Activated CD4-positive, alpha-beta T cell treated with anti-CD3 and anti-CD28 coated beads for 36 hours (primary cell): Measurements from ENCODE around the gene C1orf122. TPM values are rescaled to one million over a fixed set of nuclear protein-coding genes. Genes with fewer than 3 reads are reported as not detected.
"Not testable (repeated sequence)": the region's sequence is repeated elsewhere in the genome, so short reads cannot be mapped to it uniquely, and the experiment has no call there.

Source experiments
- ATAC-seq: fragments of 200-7000 bp; cut with Tn5 transposase; one replicate; pipeline ENCODE4 v1.10.0; 2021; ENCODE audit warnings: mild to moderate bottlenecking, moderate library complexity
- CTCF ChIA-PET: fragments of 350-600 bp; sonication (Branson Sonifier 250); formaldehyde crosslinking; loops from one replicate; lab custom pipeline; 2021; ENCODE audit warnings: antibody characterized with exemption; lab: Charles Lee
- POLR2A ChIA-PET: fragments of 350-600 bp; sonication (Branson Sonifier 250); formaldehyde crosslinking; loops from one replicate; lab custom pipeline; 2021; ENCODE audit warnings: antibody characterized with exemption, inconsistent platforms; lab: Charles Lee
- DNase-seq: peaks from one replicate; pipeline ENCODE4 v3.0.0-alpha.2; 2020
- H3K27ac Mint-ChIP-seq: one replicate; pipeline ENCODE4 v1.8.0; 2021; ENCODE audit warnings: mixed read lengths
- H3K27me3 Mint-ChIP-seq: one replicate; pipeline ENCODE4 v1.8.0; 2021; ENCODE audit warnings: mixed read lengths
- H3K36me3 Mint-ChIP-seq: one replicate; pipeline ENCODE4 v1.8.0; 2021; ENCODE audit warnings: low read depth, mixed read lengths
- H3K4me1 Mint-ChIP-seq: one replicate; pipeline ENCODE4 v1.8.0; 2021; ENCODE audit warnings: mixed read lengths
- H3K4me3 Mint-ChIP-seq: one replicate; pipeline ENCODE4 v1.8.0; 2021; ENCODE audit warnings: mild to moderate bottlenecking, moderate library complexity, mixed read lengths
- H3K9me3 Mint-ChIP-seq: one replicate; pipeline ENCODE4 v1.8.0; 2021; ENCODE audit warnings: low read depth, mixed read lengths
- intact Hi-C, 2 experiments: fragments of 100-400 bp; cut with DNase I in 1 of 2; cut with micrococcal nuclease in 1 of 2; formaldehyde crosslinking; loops; one replicate each; pipeline versions ENCODE4 v1.14.2 to v1.15.1; 2022 to 2024; cut with DNase I, micrococcal nuclease
- total RNA-seq, 2 experiments: library from RNA; stranded (reverse); gene quantifications; one replicate each; pipeline ENCODE4 v1.2.3, GENCODE V29; 2021

Gene C1orf122
- 10 to 100 TPM; 10.8 to 17.9 TPM for total RNA-seq

DNA sequence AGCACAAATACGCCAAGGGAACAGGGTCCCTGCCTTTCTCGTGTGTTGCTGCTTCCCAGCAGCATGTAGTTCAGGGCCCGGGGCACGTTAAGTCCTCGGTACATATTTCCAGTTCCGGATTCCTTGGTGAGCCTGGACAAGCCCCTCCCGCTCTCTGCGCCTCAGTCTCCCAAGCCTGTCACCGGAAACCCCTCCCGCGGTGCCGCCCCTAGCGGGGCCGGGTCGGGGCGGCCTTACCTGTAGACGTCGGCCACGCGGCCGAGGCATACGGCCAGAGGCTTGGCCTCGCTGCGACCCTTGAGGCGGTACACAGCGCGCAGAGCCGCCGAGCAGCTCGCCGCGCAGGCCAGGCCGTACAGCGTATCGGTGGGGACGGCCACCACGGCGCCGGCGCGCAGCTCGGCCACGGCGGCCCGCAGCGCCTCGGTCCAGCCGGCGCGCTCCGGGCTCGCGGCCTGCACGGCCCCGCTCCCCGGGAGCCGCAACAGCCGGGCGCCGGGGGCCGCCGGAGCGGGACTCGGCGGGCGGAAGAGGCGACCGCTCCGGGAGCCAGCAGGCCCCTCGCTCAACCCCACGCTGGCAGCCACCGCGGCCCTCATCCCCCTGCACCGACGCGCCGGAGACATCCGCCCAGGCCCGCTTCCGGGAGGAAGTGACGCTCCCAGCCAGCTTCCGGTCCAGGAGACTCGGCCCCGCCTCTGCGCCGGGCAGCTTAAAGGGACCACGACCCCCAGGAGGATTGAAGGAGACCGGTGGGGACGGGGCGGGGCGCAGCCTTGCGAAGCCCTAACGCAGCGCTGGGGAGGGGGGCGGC lies at the start of gene C1orf122, which contains the start of gene YRDC:
Gene C1orf122, plus strand, starts transcription at position 236 of the 814 bp plus-strand sequence. CDS start 615 bp downstream, outside the sequence.
Gene YRDC, minus strand, starts transcription at position 654 of the 814 bp plus-strand sequence. Its CDS starts 28 bp downstream, at position 626.
- POLR2A ChIA-PET, result interaction anchor here (0.6 to 2.2 kb wide), 7 partner anchors 9 to 254 kb away, joined by 3 to 10 read pairs (median 4); partner anchors contain the start of genes CDCA8, MTF1 and SNIP1
- peak within 1 kb of the TSS; percentile 90 for H3K4me3 Mint-ChIP-seq

DNA sequence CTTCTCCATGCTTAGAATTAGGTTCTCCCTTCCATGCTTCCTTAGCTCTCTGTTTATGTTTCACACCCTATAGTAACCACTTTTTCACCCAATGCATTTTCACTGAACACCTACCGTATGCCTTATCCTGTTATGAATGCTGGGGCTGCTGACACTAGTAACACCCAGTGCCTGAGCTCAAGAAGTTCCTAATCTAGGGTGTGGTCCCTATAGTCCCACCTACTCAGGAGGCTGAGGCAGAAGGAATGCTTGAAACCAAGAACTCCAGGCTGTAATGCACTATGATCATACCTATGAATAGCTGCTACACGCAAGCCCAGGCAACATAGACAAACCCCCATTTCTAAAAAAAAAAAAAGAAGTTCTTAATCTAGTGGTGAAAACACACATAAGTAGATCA lies 48.1 kb upstream of the C1orf122 start:
- ChIA-PET POLR2A (no interaction called here), CTCF (no interaction called here)
- ATAC-seq (no peak), DNase-seq (no peak)
- Mint-ChIP-seq H3K27ac (no peak overlapping the region), H3K27me3 (peaks cover 38% of the 10 kb centered on the region), H3K9me3 (no peaks in the 10 kb centered on the region), H3K4me1 (peaks cover 12% of the 10 kb centered on the region), H3K36me3 (no peaks in the 10 kb centered on the region), H3K4me3 (no peak overlapping the region)
- intact Hi-C loops, result loop anchor here (5.0 kb wide), 4 partner anchors 33 to 268 kb away; partner anchors contain the start of genes CDCA8 (in 1 of the 2) and MANEAL (in 1 of the 2)

More for the DNA sequence above, at the start of gene C1orf122, which contains the start of gene YRDC:
- Mint-ChIP-seq H3K4me1 (peaks cover 34% of the 10 kb centered on the region), H3K27ac (peak within 1 kb of the TSS; percentile 93), H3K27me3 (no peaks in the 10 kb centered on the region), H3K36me3 (peaks cover 51% of the 10 kb centered on the region), H3K9me3 (no peaks in the 10 kb centered on the region)
- CTCF ChIA-PET, result interaction anchor here (0.5 to 3.3 kb wide), 8 partner anchors 10 to 266 kb away, joined by 3 to 25 read pairs (median 3); partner anchors contain the start of genes CDCA8, MTF1 and SF3A3
- intact Hi-C loops, result loop anchor here (1.0 kb wide), 11 partner anchors 52 to 333 kb away; partner anchors contain the start of genes CDCA8 (in 1 of the 2), GNL2 (in 1 of the 2), INPP5B (in 1 of the 2) and MTF1 (in 1 of the 2)
- ATAC-seq, result peak; percentile 92
- peak; percentile 95 for DNase-seq

DNA sequence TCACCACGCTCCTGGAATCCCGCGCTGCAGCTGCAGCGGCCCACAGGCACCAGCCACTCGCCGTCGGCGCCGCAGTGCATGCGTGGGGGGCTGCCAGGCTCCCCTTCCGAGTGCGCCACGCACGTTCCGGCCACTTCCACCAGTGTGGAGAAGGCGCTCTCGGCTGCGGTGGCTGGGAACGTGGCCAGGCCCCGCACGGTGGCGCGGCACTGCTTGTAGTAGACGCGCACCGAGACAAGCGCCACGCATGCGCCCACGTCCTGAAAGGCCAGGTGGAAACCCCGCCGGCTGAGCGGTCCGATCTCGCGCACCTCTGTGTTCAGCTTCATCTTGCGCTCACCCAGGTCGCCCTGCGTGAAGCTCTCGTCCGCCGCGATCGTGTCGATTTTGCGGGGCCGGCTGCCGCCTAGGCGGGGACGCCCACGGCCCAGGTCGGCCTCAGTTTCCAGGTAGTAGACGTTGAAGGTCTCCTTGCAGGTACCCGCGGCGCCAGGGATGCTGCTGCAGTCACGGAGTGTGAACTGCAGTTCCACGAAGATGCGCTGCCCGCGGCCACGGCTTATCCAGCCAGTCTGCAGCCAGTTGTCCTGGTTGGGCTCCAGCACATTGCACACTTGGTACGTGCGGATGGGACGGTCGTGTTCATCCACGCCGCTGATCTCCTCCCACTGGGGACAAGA lies 46.0 kb upstream of the C1orf122 start:
- CTCF ChIA-PET, result no interaction called here
- ATAC-seq (no peak), DNase-seq (no peak)
- intact Hi-C loops, result no loop called here
- peaks cover 18% of the 10 kb centered on the region for H3K4me1 Mint-ChIP-seq
- H3K4me3 Mint-ChIP-seq, result no peak overlapping the region
- peaks cover 44% of the 10 kb centered on the region for H3K27me3 Mint-ChIP-seq
- no peaks in the 10 kb centered on the region for H3K9me3 Mint-ChIP-seq
- POLR2A ChIA-PET, result no interaction called here
- H3K36me3 Mint-ChIP-seq, result no peaks in the 10 kb centered on the region
- H3K27ac Mint-ChIP-seq, result no peak overlapping the region

DNA sequence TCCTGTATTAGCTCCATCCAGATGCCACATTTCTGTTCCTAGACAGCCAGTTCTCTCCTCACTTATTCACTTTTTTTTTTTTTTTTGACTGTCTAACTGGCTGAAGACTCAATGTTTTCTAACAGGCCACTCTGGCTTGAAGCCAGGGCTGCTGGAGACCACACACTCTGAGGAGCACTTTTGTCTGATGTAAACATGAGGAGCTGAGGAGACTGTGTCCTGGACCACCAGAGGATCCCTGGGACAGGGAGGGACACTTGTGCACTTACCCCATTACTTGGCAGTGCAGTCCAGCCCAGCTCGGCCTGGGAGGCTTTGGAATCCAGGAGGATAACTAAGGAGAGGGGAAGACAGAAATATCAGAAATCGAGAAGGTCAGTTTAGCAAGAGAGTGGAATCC lies 45.1 kb upstream of the C1orf122 start:
- no peak for DNase-seq
- no peak overlapping the region for H3K27ac Mint-ChIP-seq
- ATAC-seq, result no peak
- H3K4me1 Mint-ChIP-seq, result peaks cover 18% of the 10 kb centered on the region
- no peak overlapping the region for H3K4me3 Mint-ChIP-seq
- ChIA-PET CTCF (interaction anchor here (0.8 kb wide), 1 partner anchor 27 kb away, joined by 3 read pairs; no protein-coding TSS in a partner anchor), POLR2A (interaction anchor here (0.6 to 0.7 kb wide), 2 partner anchors 13 to 20 kb away, joined by 3 to 5 read pairs; no protein-coding TSS in a partner anchor)
- H3K36me3 Mint-ChIP-seq, result no peaks in the 10 kb centered on the region
- intact Hi-C loops, result no loop called here
- no peaks in the 10 kb centered on the region for H3K9me3 Mint-ChIP-seq
- peaks cover 48% of the 10 kb centered on the region for H3K27me3 Mint-ChIP-seq

DNA sequence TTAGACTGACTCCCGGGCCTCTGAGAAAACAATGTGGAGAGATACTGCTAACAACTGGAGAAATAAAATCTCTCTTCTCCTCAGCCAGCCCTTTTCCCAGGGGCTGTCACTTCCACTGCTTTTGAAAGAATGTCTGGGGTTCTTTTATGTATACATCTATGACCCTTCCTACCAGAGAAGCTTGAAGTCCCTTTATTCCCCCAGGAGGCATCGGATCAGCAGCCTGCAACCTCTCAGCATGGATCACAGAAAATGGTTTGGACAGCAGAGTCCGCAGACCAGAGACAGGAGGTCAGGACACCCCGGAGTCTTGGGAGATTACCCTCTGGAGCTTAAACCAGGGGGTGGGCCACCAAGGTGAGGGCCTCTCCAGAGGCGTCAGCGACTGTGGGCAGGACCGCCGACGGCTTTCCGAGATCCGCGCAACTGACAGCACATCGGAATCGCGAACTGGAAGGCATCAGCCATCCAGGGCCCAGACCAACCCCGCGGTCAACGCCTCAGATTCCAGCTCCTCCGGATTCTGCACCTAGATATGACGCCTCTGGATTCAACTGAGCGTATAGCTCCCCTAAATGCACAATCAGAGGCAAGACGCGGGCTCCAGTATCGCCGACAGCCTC lies 43.7 kb upstream of the C1orf122 start:
- Mint-ChIP-seq H3K27me3 (peaks cover 57% of the 10 kb centered on the region), H3K27ac (no peak overlapping the region), H3K36me3 (no peaks in the 10 kb centered on the region), H3K4me3 (no peak overlapping the region), H3K4me1 (peaks cover 18% of the 10 kb centered on the region), H3K9me3 (no peaks in the 10 kb centered on the region)
- POLR2A ChIA-PET, result no interaction called here
- intact Hi-C loops, result no loop called here
- ATAC-seq (no peak), DNase-seq (no peak)
- CTCF ChIA-PET, result interaction anchor here (0.8 kb wide), 1 partner anchor 82 kb away, joined by 3 read pairs; no protein-coding TSS in a partner anchor

DNA sequence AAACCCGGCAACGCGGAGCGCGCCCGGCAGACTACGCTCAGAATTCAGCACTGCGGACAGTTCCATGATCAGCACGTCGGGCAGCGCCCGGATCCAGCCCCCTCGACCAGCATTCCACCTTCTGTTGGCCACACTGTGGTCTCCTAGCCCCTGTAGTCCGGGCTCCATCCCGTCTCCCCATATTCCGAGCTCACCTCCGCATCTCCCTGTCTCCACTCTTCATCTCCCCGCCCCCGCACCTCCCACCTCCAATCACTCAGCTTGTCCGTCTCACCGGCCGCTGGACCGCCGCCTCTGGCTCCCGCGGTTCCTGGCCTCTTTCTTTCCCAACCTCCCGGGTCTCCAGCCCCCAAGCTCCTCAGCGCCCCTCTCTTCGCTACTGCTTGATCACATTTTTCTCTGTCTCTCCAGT lies 43.2 kb upstream of the C1orf122 start:
- DNase-seq, result peak; percentile 78
- ATAC-seq, result no peak
- peaks cover 62% of the 10 kb centered on the region for H3K27me3 Mint-ChIP-seq
- ChIA-PET CTCF (interaction anchor here (0.8 to 1.2 kb wide), 2 partner anchors 82 to 95 kb away, joined by 3 read pairs; partner anchors contain the start of gene MTF1), POLR2A (no interaction called here)
- peaks cover 18% of the 10 kb centered on the region for H3K4me1 Mint-ChIP-seq
- H3K27ac Mint-ChIP-seq, result no peak overlapping the region
- no peak overlapping the region for H3K4me3 Mint-ChIP-seq
- intact Hi-C loops, result no loop called here
- no peaks in the 10 kb centered on the region for H3K9me3 Mint-ChIP-seq
- no peaks in the 10 kb centered on the region for H3K36me3 Mint-ChIP-seq

DNA sequence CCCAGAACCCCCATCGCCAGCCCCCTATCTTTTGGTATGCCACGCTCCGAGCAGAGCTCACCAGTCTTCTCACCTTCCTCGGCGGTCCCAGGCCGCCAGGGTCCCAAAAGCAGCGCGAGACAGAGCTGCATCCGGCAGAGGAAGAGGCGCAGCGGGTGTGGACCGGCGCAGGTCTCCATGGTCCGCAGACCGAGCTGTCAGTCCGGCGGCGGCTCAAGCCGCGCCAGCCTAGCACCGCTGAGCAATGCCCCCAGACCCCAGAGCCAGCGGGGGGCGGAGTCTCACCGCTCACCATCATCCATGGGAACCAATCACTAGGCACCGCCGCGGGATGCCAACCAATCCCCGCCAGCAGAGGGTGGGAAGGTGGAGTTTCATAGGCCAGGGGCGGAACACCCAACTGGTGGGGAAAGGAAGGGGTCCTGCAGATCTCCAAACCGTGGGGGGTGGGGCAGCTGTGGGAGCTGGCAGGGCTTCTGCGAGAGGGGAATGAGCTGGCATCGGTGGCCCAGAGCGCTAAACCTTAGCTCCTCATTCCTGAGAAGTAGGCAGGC lies 42.6 kb upstream of the C1orf122 start, which contains the start of gene EPHA10:
Gene EPHA10, minus strand, starts transcription at position 233 of the 554 bp plus-strand sequence. Its CDS starts 54 bp downstream, at position 179.
- ATAC-seq (no peak), DNase-seq (no peak)
- CTCF ChIA-PET, result interaction anchor here (1.2 kb wide), 1 partner anchor 95 kb away, joined by 3 read pairs; the partner anchor contains the start of gene MTF1
- Mint-ChIP-seq H3K9me3 (no peaks in the 10 kb centered on the region), H3K27ac (no peak within 1 kb of the TSS), H3K4me3 (peak within 1 kb of the TSS; percentile 30), H3K4me1 (peaks cover 18% of the 10 kb centered on the region), H3K36me3 (no peaks in the 10 kb centered on the region), H3K27me3 (peaks cover 64% of the 10 kb centered on the region)
- intact Hi-C loops, result no loop called here
- POLR2A ChIA-PET, result no interaction called here

DNA sequence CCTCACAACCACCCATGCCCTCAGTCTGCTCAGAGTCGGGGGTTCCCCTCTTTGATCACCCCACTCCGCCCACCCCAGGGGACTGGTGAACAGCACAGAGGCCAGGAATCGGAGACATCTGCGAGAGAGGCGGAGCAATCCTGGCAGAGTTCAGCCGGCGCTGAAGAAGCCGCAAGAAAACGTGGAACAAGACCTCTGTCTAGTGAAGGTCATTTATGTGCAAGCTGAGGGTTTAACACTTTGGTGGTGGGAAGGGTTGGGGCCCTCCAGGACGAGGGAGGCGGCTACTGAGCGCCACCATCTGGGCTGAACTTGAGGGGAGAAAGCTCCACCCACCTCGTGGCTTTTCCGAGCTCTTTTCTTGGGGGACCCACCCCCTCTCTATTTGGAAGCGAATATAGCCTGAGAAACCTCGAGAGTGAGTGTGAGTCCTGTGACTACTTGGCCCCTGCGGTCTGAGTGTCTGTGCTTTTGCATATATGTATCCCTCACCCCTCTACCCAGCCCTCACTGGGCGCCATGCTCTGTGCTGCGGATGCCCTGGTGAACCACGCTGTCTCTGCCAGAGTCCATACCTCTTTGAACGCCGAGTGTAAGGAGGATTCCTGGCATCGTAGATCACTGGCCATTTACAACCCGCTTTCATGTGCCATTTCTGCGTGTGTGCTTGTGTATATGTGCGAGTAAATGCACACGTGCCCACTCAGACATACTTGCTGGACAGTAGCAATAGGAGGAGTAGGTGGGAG lies 41.5 kb upstream of the C1orf122 start:
- POLR2A ChIA-PET, result no interaction called here
- CTCF ChIA-PET, result interaction anchor here (0.6 to 1.0 kb wide), 4 partner anchors 30 to 73 kb away, joined by 3 to 5 read pairs (median 3); no protein-coding TSS in a partner anchor
- peaks cover 72% of the 10 kb centered on the region for H3K27me3 Mint-ChIP-seq

DNA sequence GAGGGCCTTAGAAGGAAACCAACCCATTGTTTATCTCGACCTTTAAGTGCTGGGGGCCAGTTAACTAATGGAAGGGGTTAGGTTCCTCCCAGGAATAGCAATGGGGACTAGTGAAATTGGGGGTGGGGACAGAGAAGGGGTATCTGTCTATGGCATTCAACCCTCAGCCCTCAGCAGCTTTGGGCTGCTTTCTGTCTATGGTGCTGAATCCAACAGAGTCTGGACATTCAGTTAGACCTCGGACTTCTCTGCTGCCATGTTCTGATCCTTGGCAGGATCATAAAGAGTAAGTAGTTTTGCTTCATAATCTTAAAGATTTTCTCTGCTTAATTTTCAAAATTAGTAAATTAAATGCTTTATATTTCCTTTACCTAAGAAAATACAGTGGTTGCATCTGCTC lies 40.1 kb upstream of the C1orf122 start:
- ChIA-PET POLR2A (no interaction called here), CTCF (no interaction called here)
- intact Hi-C loops, result no loop called here
- H3K36me3 Mint-ChIP-seq, result no peaks in the 10 kb centered on the region
- ATAC-seq (no peak), DNase-seq (no peak)
- peaks cover 18% of the 10 kb centered on the region for H3K4me1 Mint-ChIP-seq
- H3K9me3 Mint-ChIP-seq, result no peaks in the 10 kb centered on the region
- no peak overlapping the region for H3K27ac Mint-ChIP-seq
- H3K4me3 Mint-ChIP-seq, result no peak overlapping the region
- peaks cover 66% of the 10 kb centered on the region for H3K27me3 Mint-ChIP-seq

More for the DNA sequence above, 41.5 kb upstream of the C1orf122 start:
- peak; percentile 67 for DNase-seq
- Mint-ChIP-seq H3K36me3 (no peaks in the 10 kb centered on the region), H3K9me3 (no peaks in the 10 kb centered on the region), H3K4me1 (peaks cover 18% of the 10 kb centered on the region), H3K4me3 (peak overlapping the region; percentile 30), H3K27ac (no peak overlapping the region)
- intact Hi-C loops, result loop anchor here in 1 of 2 experiments (1.0 kb wide), 1 partner anchor 74 kb away; the partner anchor contains the start of gene CDCA8
- peak; percentile 83 for ATAC-seq

DNA sequence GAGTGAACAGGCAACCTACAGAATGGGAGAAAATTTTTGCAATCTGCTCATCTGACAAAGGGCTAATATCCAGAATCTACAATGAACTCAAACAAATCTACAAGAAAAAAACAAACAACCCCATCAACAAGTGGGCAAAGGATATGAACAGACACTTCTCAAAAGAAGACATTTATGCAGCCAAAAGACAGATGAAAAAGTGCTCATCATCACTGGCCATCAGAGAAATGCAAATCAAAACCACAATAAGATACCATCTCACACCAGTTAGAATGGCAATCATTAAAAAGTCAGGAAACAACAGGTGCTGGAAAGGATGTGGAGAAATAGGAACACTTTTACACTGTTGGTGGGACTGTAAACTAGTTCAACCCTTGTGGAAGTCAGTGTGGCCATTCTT lies 36.1 kb upstream of the C1orf122 start:
- POLR2A ChIA-PET, DNase-seq, H3K4me3 Mint-ChIP-seq, H3K36me3 Mint-ChIP-seq, H3K9me3 Mint-ChIP-seq, intact Hi-C loops, ATAC-seq, H3K4me1 Mint-ChIP-seq, H3K27ac Mint-ChIP-seq: not testable (repeated sequence)
- CTCF ChIA-PET, result interaction anchor here (1.1 kb wide), 1 partner anchor 14 kb away, joined by 3 read pairs; no protein-coding TSS in a partner anchor
- peaks cover 34% of the 10 kb centered on the region for H3K27me3 Mint-ChIP-seq
